ENCODE results near the gene POLE. TPM values are rescaled to one million over a fixed set of nuclear protein-coding genes. Genes with fewer than 3 reads are reported as not detected.

POLE gene
- total and polyA plus RNA-seq, 7 experiments from 2014 or later, result 3.6 to 138 (median 60.8) TPM

DNA sequence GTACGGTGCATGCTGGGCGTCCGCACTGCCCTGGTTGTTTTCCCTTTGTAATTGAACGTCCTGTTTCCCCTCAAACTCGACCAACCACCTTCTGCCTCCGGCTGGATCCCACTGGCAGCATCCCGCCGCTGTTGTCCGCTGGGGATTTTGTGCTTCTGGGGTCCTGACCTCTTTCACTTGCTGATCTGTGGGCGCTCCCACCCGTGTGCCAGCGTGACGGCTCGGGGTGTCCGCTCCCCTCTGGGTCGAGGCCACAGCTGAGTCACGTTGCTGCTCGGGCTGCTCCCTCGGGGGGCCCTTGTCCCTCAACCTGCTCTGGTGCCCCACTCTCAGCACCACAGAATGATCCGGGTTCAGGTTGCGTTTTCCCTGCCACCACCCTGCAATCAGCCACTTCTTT, 31.5 kb upstream of the POLE start:
- ChIA-PET POLR2A (no interaction called here), CTCF (interaction anchor here (0.7 kb wide), 1 partner anchor 108 kb away, joined by 3 read pairs; the partner anchor contains the start of gene LRCOL1)
- ATAC-seq (no peak), DNase-seq (no peak)
- no peaks in the 10 kb centered on the region for H3K27me3 Mint-ChIP-seq
- intact Hi-C loops (cut with micrococcal nuclease), result no loop called here
- peak overlapping the region in 1 of 9 donors; percentile 38 for H3K27ac Mint-ChIP-seq
- H3K9me3 Mint-ChIP-seq, result no peaks in the 10 kb centered on the region
- no peak overlapping the region for H3K4me3 ChIP-seq (ENCODE audit: low read length)
- peaks cover 0 to 6% (median 4%) of the 10 kb centered on the region in 7 donors for H3K4me1 Mint-ChIP-seq
- no peak overlapping the region for H3K27ac ChIP-seq (ENCODE audit: low read depth, low read length)
- no peaks in the 10 kb centered on the region for H3K4me1 ChIP-seq (ENCODE audit: control insufficient read depth in 2 of 2, insufficient read depth in 2 of 2, low read length in 2 of 2)
- no peak overlapping the region for H3K4me3 Mint-ChIP-seq
- H3K27me3 ChIP-seq (ENCODE audit: control insufficient read depth in 2 of 2, insufficient read depth in 2 of 2, low read length in 2 of 2), result no peaks in the 10 kb centered on the region
- peaks cover 3 to 39% (median 7%) of the 10 kb centered on the region in 5 donors for H3K36me3 Mint-ChIP-seq
- H3K9me3 ChIP-seq (ENCODE audit: control insufficient read depth in 2 of 3, low read length in 3 of 3), result no peaks in the 10 kb centered on the region
- H3K36me3 ChIP-seq (ENCODE audit: control insufficient read depth in 2 of 3, insufficient read depth in 3 of 3, low read length in 3 of 3), result peaks cover 0 to 86% (median 9%) of the 10 kb centered on the region in 3 experiments

DNA sequence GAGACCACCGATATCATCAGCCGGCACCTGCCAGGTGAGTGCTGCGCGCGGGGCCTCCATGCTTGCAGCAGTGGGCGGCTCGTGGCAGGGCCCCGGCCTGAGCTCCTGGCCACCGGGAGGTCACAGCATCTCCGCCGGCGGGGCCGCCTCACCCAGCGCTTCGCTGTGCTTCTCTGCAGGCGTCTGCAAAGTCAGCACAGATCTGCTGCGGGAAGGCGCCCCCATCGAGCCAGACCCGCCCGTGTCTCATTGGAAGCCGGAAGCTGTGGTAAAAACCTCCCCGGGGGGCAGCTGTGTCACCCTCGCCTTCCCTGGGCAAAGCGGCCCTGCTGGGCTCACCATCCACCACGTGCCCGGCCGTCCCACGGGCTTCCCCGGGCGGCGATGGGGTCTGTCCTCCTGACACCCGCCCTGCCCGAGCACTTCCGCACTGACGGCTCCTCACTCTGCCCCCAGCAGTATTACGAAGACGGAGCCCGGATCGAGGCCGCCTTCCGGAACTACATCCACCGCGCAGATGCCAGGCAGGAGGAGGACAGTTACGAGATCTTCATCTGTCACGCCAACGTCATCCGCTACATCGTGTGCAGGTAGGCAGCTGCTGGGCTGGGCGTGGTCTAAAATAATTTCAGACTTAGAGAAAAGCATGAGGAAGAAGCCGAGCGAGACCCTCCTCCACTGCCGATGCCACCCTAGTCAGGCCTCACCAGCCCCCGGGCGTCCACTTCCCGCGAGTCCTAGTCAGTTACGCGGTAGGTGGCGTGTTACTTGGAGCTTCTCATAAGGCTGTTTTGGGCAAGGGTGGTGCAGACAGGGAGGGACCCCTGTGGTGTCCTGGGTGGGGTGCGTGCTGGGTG, 30.6 kb upstream of the POLE start:
- no peaks in the 10 kb centered on the region for H3K27me3 Mint-ChIP-seq
- no peak for ATAC-seq
- Histone ChIP-seq H3K4me1 (ENCODE audit: control insufficient read depth in 2 of 2, insufficient read depth in 2 of 2, low read length in 2 of 2) (no peaks in the 10 kb centered on the region), H3K9me3 (ENCODE audit: control insufficient read depth in 2 of 3, low read length in 3 of 3) (no peaks in the 10 kb centered on the region), H3K27ac (ENCODE audit: low read depth, low read length) (no peak overlapping the region), H3K4me3 (ENCODE audit: low read length) (no peak overlapping the region), H3K27me3 (ENCODE audit: control insufficient read depth in 2 of 2, insufficient read depth in 2 of 2, low read length in 2 of 2) (no peaks in the 10 kb centered on the region), H3K36me3 (ENCODE audit: control insufficient read depth in 2 of 3, insufficient read depth in 3 of 3, low read length in 3 of 3) (peaks cover 0 to 80% (median 9%) of the 10 kb centered on the region in 3 experiments)
- peaks cover 3 to 31% (median 7%) of the 10 kb centered on the region in 5 donors for H3K36me3 Mint-ChIP-seq
- no peaks in the 10 kb centered on the region for H3K9me3 Mint-ChIP-seq
- ChIA-PET CTCF (no interaction called here), POLR2A (no interaction called here)
- DNase-seq, result no peak
- H3K27ac Mint-ChIP-seq, result no peak overlapping the region
- intact Hi-C loops (cut with micrococcal nuclease), result no loop called here
- H3K4me1 Mint-ChIP-seq, result peaks cover 0 to 14% (median 9%) of the 10 kb centered on the region in 7 donors
- no peak overlapping the region for H3K4me3 Mint-ChIP-seq

DNA sequence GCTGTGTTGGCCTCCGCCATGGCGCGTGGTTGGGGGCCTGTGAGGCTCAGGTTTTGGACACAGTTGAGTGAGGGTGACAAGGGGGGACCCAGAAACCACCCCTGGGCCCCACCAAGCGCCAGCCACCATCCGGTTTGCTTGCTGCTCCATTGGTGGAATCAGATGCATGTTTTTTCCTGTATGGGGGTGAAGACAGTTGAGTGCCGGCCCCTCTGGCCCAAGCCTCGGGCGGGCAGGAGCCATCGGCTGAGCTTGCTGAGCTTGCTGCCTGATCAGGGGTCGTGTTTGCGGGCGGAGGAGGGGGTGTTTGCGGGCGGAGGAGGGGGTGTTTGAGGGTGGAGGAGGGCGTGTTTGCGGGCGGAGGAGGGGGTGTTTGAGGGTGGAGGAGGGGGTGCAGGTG, 29.9 kb upstream of the POLE start:
- DNase-seq (no peak), ATAC-seq (no peak)
- Mint-ChIP-seq H3K9me3 (no peaks in the 10 kb centered on the region), H3K27me3 (no peaks in the 10 kb centered on the region), H3K4me3 (no peak overlapping the region), H3K27ac (peak overlapping the region in 1 of 9 donors; percentile 51), H3K4me1 (peaks cover 0 to 19% (median 13%) of the 10 kb centered on the region in 7 donors), H3K36me3 (peaks cover 3 to 31% (median 7%) of the 10 kb centered on the region in 5 donors)
- Histone ChIP-seq H3K27ac (ENCODE audit: low read depth, low read length) (no peak overlapping the region), H3K9me3 (ENCODE audit: control insufficient read depth in 2 of 3, low read length in 3 of 3) (no peaks in the 10 kb centered on the region), H3K27me3 (ENCODE audit: control insufficient read depth in 2 of 2, insufficient read depth in 2 of 2, low read length in 2 of 2) (no peaks in the 10 kb centered on the region), H3K4me3 (ENCODE audit: low read length) (no peak overlapping the region), H3K36me3 (ENCODE audit: control insufficient read depth in 2 of 3, insufficient read depth in 3 of 3, low read length in 3 of 3) (peaks cover 0 to 74% (median 9%) of the 10 kb centered on the region in 3 experiments), H3K4me1 (ENCODE audit: control insufficient read depth in 2 of 2, insufficient read depth in 2 of 2, low read length in 2 of 2) (no peaks in the 10 kb centered on the region)
- ChIA-PET POLR2A (interaction anchor here (1.0 kb wide), 1 partner anchor 14 kb away, joined by 3 read pairs; no protein-coding TSS in a partner anchor), CTCF (no interaction called here)
- intact Hi-C loops (cut with micrococcal nuclease), result no loop called here

DNA sequence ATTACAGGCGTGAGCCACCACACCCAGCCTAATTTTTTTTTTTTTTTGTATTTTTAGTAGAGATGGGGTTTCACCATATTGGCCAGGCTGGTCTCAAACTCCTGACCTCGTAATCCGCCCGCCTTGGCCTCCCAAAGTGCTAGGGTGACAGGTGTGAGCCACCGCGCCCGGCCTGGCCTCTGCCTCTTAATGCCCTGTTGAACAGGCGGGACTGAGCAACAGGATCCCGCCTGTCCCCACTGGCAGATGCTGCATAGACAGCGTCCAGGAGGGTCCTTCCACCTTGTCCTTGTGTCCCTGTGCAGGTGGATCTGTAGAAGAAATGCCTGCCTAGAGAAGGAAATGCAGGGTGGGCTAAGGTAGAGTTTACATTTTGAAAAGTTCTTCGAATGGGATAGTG, 29.2 kb upstream of the POLE start:
- Mint-ChIP-seq H3K27me3 (no peaks in the 10 kb centered on the region), H3K36me3 (peaks cover 3 to 31% (median 7%) of the 10 kb centered on the region in 5 donors), H3K4me3 (no peak overlapping the region), H3K9me3 (no peaks in the 10 kb centered on the region), H3K27ac (no peak overlapping the region), H3K4me1 (peaks cover 0 to 26% (median 18%) of the 10 kb centered on the region in 7 donors)
- no peak overlapping the region for H3K4me3 ChIP-seq (ENCODE audit: low read length)
- peaks cover 6% of the 10 kb centered on the region in 2 donors for H3K4me1 ChIP-seq (ENCODE audit: control insufficient read depth in 2 of 2, insufficient read depth in 2 of 2, low read length in 2 of 2)
- ChIA-PET POLR2A (interaction anchor here (1.0 kb wide), 1 partner anchor 13 kb away, joined by 3 read pairs; no protein-coding TSS in a partner anchor), CTCF (no interaction called here)
- peaks cover 0 to 68% (median 4%) of the 10 kb centered on the region in 3 experiments for H3K36me3 ChIP-seq (ENCODE audit: control insufficient read depth in 2 of 3, insufficient read depth in 3 of 3, low read length in 3 of 3)
- ATAC-seq, result no peak
- no peaks in the 10 kb centered on the region for H3K9me3 ChIP-seq (ENCODE audit: control insufficient read depth in 2 of 3, low read length in 3 of 3)
- H3K27me3 ChIP-seq (ENCODE audit: control insufficient read depth in 2 of 2, insufficient read depth in 2 of 2, low read length in 2 of 2), result no peaks in the 10 kb centered on the region
- no peak overlapping the region for H3K27ac ChIP-seq (ENCODE audit: low read depth, low read length)
- intact Hi-C loops (cut with micrococcal nuclease), result no loop called here
- no peak for DNase-seq

DNA sequence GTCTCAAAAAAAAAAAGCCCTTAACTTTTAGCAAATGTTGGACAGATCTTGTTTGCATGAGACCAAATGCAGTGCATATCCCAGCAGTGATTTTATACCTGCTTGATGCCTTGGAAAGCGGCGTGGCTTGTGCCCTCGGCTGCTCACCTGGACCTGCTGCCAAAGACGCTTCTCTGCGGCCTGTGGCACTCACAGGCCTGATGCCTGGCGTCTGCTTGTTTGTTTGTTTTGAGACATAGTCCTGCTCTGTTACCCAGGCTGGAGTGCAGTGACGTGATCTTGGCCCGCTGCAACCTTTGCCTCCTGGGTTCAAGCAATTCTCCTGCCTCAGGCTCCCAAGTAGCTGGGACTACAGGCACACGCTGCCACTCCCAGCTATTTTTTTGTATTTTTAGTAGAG, 28.7 kb upstream of the POLE start:
- Mint-ChIP-seq H3K36me3 (peaks cover 0 to 28% (median 7%) of the 10 kb centered on the region in 5 donors), H3K9me3 (no peaks in the 10 kb centered on the region), H3K27me3 (no peaks in the 10 kb centered on the region), H3K4me1 (peaks cover 0 to 28% (median 18%) of the 10 kb centered on the region in 7 donors), H3K27ac (no peak overlapping the region), H3K4me3 (no peak overlapping the region)
- no peak overlapping the region for H3K4me3 ChIP-seq (ENCODE audit: low read length)
- ChIA-PET POLR2A (no interaction called here), CTCF (interaction anchor here (0.7 kb wide), 1 partner anchor 96 kb away, joined by 3 read pairs; no protein-coding TSS in a partner anchor)
- intact Hi-C loops (cut with micrococcal nuclease), result no loop called here
- H3K27ac ChIP-seq (ENCODE audit: low read depth, low read length), result no peak overlapping the region
- H3K9me3 ChIP-seq (ENCODE audit: control insufficient read depth in 2 of 3, low read length in 3 of 3), result no peaks in the 10 kb centered on the region
- peaks cover 6 to 7% of the 10 kb centered on the region in 2 donors for H3K4me1 ChIP-seq (ENCODE audit: control insufficient read depth in 2 of 2, insufficient read depth in 2 of 2, low read length in 2 of 2)
- H3K36me3 ChIP-seq (ENCODE audit: control insufficient read depth in 2 of 3, insufficient read depth in 3 of 3, low read length in 3 of 3), result peaks cover 0 to 63% (median 4%) of the 10 kb centered on the region in 3 experiments
- H3K27me3 ChIP-seq (ENCODE audit: control insufficient read depth in 2 of 2, insufficient read depth in 2 of 2, low read length in 2 of 2), result no peaks in the 10 kb centered on the region
- DNase-seq (no peak), ATAC-seq (no peak)

DNA sequence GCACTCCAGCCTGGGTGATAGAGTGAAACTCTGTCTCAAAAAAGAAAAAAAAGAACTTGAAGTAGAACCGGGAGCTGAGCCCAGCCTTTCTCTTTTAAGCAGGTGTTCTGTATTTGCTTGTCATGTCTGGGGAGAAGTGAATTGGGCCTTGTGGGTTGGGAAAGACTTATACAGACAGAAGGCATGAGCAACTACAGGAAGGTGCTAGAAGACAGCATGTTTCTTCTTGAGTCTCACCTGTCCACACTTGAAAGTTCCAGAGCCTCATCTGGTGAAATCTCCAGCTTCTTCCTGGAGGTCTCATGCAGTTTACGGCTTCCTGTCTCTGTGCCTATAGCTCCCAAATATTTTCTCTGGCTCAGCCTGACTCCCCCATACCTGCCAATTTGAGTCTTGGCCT, 26.0 kb upstream of the POLE start:
- Mint-ChIP-seq H3K27ac (peak overlapping the region in 1 of 9 donors; percentile 21), H3K9me3 (peaks cover 0 to 19% (median 6%) of the 10 kb centered on the region in 11 donors), H3K36me3 (peaks cover 4 to 9% (median 7%) of the 10 kb centered on the region in 5 donors), H3K4me1 (peaks cover 0 to 36% (median 19%) of the 10 kb centered on the region in 7 donors), H3K27me3 (no peaks in the 10 kb centered on the region), H3K4me3 (peak overlapping the region in 6 of 10 donors; percentile 13 to 57 (median 33))
- ChIA-PET CTCF (no interaction called here), POLR2A (no interaction called here)
- peaks cover 0 to 39% (median 0%) of the 10 kb centered on the region in 3 experiments for H3K36me3 ChIP-seq (ENCODE audit: control insufficient read depth in 2 of 3, insufficient read depth in 3 of 3, low read length in 3 of 3)
- no peak overlapping the region for H3K4me3 ChIP-seq (ENCODE audit: low read length)
- ATAC-seq (no peak), DNase-seq (no peak)
- intact Hi-C loops (cut with micrococcal nuclease), result loop anchor here in 1 of 2 donors (5.0 kb wide), 1 partner anchor 244 kb away; the partner anchor contains the start of gene ZNF605
- H3K27ac ChIP-seq (ENCODE audit: low read depth, low read length), result no peak overlapping the region
- H3K9me3 ChIP-seq (ENCODE audit: control insufficient read depth in 2 of 3, low read length in 3 of 3), result peaks cover 0 to 10% (median 3%) of the 10 kb centered on the region in 3 experiments
- H3K4me1 ChIP-seq (ENCODE audit: control insufficient read depth in 2 of 2, insufficient read depth in 2 of 2, low read length in 2 of 2), result peaks cover 6 to 11% of the 10 kb centered on the region in 2 donors
- no peaks in the 10 kb centered on the region for H3K27me3 ChIP-seq (ENCODE audit: control insufficient read depth in 2 of 2, insufficient read depth in 2 of 2, low read length in 2 of 2)

Measured in naive thymus-derived CD4-positive, alpha-beta T cell (primary cell).